Midbrain (tissue), 1 donor: ENCODE data around the gene NODAL.
A peak's percentile ranks its signal among the peaks of the same experiment; 100 is the strongest.

Source experiments
- DNase-seq: peaks from one replicate; lab custom pipeline; 2025; lab: John Stamatoyannopoulos, UW

NODAL gene

DNA sequence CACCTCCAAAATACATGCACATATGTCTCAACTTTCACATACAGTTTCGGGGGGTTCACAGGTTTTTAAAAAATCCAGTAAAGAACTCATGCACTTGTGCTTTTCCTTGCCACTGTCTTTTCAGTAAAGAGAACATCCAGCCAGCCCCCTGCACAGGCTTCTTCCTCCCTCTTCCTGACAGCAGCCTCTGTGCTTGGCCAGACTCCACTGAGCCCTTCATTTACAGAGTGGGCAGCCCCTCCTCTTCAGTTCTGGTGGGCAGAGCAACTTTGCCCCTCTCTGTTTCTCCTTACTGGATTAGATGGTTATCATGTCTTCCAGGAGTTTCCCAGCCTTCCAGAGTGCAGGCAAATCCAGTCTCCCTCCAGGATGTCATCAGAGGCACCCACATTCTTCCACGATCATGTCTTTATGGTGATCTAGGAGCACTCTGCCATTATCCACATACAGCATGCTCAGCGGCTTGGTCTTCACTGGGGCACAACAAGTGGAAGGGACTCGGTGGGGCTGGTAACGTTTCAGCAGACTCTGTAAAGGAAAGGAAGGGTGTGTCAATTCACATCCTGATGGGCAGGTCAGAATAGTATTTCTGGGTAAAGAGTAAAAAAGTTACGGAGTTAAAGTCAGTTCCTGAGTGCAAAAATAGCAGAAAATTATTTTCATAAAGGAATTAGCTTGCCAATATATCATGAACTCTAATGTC lies 8.8 kb downstream of the NODAL start:
- no peak for DNase-seq

DNA sequence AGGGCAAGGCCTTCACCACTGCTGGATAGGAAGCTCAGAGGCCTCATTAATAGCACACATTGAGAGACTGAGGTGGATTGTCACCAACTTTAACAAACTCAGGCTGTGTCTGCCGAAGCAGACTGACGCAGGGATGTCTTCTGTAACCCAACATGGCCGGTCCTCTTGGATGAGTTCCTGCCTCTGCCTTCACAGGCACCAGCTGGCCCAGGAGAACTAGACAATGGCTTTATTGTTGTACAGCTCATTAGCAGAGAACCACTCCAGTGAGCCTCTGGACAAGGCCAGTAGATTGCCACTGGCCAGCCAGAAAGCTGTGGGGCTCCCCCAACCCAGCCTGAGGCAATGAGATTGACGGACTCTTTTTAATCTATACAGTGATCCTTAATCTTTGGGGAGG lies 9.4 kb downstream of the NODAL start:
- DNase-seq: peak; percentile 77

DNA sequence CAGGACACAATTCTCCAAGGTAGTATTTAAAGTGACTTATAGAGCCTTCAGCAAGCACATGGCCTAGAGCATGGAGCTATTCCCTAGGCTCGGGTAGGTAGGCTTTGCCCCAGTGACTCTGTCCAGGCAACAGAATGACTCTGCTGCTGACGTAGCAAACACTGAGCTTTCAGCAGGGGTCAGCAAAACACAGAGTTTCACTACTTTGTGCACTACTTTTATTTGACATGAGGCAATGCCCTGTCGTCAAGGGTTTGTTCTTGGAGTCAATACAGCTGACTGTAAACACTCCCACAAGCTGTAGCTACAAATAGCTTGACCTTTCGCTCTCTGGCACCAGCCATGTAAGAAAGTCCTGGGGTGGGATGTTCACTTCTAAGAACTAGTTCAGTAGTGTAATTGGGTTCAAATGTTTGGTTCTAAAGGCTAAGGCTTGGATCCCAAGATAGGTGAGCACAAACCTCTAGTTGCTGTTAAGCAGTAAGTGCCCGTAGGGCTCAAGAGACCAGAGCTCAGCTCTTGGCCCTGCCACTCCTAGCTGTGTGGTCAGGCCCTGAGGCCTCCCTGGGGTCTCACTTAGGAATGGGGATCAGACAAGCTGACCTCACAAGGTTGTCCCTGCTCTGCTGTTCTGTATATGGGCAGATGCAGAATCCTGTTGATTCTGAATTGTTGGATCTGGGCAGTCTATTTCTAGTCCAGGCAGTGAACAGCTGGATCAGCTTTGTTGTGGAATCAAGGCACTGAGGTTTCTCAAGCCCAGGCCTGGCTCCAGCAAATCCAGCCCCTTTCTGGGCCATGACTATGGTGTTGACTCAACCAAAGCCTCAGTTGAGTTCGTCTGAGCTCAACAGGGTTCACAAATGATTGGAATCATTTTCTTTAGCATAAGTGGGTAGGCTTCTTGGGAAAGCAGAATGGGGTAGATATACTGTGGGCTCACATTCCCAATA lies 10.7 kb downstream of the NODAL start:
- peak; percentile 45 for DNase-seq

DNA sequence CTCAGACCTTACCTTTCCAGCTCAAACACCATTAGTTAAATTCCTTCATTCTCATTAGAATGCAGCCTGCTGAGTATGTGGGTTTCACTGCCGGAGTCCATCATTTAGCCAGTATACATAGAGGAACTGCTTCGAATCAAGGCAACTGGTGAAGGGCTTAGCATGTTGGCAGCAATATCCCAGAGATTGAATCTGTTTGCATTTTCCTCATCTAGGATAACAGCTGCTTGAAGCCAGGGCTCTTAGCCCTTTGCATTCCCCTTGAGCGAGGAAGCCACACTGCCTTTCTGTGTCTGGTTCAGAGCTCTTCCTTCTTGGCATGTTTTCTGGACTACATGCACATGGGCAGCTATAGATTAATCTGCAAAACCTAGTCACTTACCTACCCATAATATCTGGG lies 14.7 kb downstream of the NODAL start:
- DNase-seq: no peak

DNA sequence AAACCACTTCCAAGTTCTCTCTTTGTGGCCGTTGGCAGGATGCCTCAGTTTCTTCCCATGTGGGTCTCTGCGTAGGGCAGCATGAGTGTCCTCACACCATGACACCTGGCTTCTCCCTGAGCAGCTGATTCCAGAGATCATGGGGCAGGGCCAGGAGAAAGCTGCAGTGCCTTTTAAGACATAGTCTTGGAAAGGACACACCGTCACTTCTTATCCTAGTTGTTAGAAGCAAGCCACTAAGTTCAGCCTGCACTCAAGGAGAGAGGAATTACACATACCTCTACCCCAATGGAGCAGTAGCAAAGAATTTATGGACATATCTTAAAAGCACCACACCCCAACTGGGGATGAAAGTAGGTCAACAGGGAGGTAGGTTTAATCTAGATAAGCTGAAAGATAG lies 16.4 kb downstream of the NODAL start:
- no peak for DNase-seq

DNA sequence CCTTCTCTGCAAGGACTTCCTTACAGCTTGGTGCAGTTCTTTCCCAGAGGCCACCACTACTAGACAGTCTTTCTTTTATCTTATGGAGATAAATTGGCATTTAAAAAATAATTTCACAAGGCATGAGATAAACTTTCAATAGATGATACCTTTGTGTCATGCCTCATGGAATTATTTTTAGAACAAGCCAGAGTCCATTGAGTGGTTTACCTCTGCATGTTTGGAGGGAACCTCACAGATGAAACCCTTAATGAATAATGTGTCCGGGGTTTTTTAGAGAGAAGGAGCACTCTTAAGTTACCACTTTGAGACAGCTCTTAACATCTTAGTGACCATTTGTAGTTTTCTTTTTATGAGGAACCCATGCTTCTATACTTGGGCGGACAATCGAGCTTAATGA lies 17.2 kb downstream of the NODAL start:
- DNase-seq: no peak

DNA sequence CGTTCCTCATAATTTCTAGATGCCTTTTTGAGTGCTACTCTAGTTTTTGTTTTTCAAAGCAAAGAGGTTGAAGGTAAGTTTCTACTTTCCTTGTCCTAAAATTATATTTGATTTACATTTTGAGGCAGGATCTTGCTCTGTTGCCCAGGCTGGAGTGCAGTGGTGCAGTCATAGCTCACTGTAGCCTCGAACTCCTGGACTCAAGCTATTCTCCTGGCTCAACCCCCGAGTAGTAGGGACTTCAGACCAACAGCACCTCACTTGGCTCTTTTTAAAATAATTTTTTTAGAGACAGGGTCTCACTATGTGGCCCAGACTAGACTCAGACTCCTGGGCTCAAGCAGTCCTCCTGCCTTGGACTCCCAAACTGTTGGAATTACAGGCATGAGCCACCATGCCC lies 22.8 kb downstream of the NODAL start:
- DNase-seq: no peak

DNA sequence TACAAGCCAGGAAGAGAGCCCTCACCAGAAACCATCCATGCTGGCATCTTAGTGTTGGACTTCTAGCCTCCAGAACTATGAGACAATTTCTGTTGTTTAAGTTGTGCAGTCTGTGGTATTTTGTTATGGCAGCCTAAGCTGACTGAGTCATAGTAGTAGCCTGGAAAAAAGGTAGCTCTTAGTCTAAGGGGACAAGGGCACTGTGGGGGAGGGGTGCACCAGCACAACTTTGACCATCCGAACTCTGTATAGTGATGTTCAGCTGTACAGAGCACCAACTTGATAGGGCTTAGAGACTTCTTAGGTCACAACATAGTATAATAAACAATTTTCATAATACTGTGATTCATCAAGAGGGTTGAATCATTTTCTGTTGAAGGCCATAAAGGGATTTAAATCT lies 23.3 kb downstream of the NODAL start:
- no peak for DNase-seq

DNA sequence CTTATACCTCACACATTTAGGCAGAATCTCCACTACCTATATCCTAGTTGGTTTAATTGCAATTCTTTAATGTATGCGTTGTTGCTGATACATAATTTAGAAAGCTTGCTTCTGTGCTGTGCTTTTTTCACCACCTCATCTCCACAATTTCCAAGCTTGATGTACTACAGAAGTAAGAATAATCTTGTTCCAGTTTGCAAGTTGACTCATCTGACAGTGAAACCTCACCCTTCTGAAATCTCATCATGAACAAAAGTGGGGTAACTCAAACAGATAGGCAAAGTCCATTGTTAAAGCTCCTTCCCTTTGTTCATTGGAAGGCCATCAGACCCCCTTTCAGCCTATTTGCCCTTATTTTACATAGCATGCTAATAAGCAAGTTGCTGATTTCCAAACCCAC lies 23.9 kb downstream of the NODAL start:
- no peak for DNase-seq

DNA sequence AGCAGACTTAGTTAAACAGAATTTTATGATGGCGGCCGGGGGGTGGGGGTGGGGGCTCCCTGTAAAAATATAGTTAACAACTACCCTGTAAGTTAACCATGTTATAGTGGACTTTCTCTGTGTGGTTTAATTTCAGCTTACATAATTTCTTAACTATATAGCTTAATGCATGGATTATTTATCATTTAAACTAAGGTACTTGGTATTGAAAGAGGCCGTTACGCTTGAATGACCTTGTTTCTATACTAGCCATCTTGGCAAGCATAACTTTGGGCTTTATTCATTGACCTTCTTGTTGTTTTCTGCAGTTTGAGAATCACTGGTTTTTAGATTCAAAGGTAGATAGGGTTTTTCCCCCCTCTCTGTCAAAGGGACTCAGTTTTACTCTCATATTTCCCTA lies 29.1 kb downstream of the NODAL start:
- DNase-seq: no peak

DNA sequence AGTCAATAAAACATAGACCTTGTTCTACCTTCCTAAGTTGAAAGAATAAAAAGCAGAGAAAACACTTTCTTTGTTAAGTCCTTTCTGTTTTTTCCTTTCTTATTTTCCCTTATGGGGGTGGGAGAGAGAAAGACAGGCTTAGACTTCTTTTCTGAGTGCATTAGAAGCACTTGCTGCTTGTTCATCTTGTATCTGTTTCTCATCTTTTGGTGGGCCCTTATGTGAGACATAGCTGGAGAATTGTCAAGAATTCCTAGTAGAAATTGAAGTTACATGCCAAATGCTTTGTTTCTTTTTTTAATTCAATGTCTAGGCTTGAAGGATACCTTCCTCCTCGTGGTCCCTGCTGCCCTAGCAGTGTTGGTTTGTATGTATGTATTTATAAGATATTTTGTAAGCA lies 30.9 kb downstream of the NODAL start:
- no peak for DNase-seq

DNA sequence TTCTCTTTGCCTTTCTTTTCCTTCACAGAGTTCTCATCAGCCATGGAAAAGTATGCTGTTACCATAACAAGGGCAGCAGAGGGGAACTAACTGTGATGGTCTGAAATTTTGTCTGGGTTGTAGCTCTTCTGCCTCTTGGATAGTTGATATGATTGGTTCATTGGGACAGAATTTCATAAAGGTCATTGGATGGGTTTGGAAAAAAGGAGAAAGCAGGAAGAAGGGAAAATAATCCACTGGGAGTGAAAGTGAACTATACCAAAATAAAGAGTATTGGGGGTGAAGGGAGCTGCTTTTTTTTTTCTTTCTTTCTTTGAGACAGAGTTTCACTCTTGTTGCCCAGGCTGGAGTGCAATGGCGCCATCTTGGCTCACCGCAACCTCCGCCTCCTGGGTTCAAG lies 31.7 kb downstream of the NODAL start:
- DNase-seq: no peak

DNA sequence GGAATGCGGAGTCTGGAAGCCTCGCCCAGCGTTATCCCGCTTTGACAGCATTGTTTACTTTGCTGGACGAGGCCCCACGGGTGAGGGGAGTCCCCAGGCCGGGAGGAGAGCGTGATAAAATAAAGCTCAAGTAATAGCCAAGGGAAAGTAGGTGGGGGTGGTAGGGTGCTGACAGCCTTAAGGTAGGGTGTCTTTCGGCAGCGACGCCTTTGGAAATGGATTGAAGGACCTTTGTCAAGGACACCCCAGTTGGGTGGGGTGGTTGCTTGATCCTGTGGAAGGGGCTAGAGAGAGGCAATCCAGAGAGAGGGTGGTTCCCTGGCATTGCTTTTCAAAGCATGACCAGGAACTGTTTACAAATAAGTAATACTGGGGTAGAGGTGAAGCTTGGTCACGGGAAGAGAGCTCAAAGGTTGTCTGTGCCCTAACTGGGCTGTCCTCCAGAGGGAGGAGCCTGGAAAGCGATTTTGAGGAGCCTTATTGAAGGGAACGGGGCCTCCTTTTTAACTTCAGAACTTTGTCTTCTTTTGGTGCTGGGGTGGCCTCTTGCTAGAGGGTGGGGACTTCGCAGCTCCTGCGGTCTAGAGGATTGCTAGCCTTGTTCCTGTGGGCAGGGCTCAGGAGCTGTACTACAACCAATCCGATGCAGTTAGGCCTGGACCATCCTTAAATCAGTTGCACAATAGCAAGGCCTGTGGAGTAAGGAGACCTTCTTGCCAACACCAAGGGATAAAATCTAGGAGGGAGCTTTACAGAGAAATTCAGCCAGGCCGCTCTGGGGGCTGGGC lies 36.2 kb downstream of the NODAL start:
- DNase-seq: peak; percentile 74

DNA sequence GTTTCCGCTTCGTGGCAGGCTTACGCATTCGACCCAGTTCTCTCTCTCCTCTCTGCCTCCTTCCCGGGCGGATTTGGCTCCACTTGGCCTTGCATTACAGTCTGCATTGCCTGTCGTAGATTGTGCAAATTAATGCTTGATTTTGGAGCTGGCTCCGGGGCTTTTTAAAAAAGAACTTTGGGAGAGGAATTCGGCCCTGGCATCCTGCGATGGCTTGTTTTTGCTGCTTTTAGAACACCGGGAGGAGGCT lies 36.8 kb downstream of the NODAL start:
- DNase-seq: peak; percentile 41

DNA sequence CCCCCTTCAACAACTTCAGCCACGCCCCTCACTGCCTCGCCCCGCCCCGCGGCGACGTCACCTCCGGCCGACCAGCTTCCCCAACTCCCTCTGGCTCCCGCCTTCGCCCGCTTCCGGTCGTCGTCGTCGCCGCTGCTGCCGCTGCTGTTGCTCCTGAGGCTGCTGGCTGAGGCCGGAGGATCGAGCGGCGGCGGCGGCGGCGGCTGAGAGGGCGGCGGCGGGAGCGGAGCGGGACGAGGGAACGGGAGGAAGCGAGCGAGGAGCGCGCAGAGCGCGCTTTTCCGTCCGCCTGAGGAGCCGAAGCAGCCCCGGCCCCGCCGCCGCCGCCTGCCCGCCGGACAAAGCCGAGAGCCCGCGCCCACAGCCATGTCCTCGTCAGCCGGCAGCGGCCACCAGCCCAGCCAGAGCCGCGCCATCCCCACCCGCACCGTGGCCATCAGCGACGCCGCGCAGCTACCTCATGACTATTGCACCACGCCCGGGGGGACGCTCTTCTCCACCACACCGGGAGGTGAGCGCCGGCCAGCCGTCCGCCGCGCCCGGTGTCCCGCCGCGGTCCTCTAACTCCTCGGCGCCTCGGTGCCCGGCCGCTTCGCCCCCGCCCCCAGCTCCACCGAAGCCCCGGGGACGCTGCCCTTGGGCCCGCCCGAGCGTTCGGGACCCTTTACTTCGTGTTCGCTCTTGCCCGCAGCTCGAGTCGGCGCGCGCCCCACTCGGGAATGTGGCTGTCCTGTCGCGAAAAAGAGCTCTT lies 37.3 kb downstream of the NODAL start, which contains the start of gene EIF4EBP2:
Gene EIF4EBP2 (plus strand): TSS at position 110 of the 751 bp plus-strand sequence. CDS start 257 bp downstream, at position 367.
- DNase-seq: peak; percentile 98

DNA sequence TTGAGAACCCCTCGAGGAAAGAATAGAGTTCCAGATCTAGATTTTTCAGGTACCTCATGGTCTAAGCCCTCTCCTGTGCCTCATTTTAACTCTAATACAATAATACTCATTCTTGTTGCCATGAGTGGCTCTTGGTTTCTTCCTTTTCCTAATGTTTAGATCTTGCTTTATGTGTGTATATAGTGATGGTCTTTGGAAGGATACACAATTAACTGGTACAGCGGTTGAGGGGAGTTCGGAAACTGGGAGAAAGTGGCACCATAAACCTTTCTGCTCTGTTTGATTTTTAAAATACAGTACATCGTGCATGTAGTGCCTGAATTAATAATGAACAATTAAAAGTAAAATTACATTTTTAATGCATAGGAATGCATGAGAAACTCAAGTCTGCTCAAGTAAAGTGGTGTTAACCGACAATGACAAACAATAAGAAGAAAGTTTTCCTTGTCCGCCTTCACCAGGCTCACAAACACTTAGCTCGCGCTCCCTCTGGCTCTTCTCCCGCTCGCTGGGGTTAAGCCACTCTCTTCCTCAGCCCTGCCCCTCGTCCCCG lies 37.9 kb downstream of the NODAL start:
- DNase-seq: no peak

DNA sequence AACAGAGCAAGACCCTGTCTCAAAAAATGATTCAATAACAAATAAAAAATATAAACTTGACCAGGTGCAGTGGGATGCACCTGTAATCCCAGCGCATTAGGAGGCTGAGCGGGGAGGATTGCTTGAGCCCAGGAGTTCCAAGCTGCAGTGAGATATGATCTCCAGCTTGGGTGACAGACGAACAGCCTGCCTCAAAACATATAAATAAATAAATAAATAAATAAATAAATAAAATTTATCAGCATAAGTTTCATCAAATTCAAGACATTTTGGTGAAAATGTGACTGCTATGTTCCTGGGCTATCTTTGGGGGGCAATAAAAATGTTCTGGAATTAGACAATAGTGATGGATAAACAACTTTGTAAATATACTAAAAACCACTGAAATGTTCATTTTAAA lies 42.3 kb downstream of the NODAL start:
- DNase-seq: no peak

DNA sequence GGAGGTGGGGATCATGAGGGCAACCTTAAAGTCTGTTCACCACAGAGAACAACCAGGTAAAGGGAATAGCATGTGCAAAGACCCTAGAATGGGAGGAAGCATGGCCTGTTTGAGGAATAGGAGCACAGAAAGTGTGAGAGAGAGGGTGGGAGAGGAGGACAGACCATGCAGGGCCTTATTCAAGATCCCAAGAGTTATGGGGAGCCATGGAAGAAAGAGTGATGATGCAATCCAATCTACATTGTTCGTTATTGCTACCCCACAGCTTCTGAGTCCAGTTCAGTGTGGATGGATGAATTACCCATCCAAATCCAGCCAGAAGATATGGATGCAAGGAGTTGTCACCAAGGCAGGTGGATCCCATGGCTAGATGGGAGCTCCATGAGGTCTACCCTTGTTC lies 45.3 kb downstream of the NODAL start:
- no peak for DNase-seq

DNA sequence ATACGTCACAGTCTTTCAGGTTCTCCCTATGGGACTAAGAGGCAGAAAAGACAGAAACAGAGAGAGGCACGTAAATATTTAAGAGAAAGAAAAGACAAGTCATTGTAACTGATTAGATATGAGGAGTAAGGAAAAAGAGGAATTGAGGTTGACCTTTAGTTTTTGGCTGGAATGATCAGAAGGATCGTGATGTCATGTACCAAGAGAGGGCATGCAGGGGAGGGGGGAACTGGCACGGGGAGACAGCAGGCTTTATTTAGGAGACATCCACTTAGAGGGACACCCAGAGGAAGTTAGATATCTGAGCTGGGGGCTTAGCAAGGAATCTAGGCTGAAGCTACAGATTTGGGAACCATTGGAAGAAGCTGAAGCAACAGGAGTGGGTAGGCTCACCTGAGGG lies 49.8 kb downstream of the NODAL start:
- no peak for DNase-seq
